Activated B cell treated with CpG ODN at 0.5 μM for 24 hours (primary cell): ENCODE data around the gene NT5C2. TPM values are rescaled to one million over a fixed set of nuclear protein-coding genes. Genes with fewer than 3 reads are reported as not detected.

Experiments used
- ATAC-seq: fragments of 200-7000 bp; cut with Tn5 transposase; one replicate; pipeline ENCODE4 v1.10.0; 2021; ENCODE audit warnings: low read depth, mild to moderate bottlenecking, moderate library complexity
- CTCF ChIA-PET: fragments of 350-600 bp; sonication (Branson Sonifier 250); formaldehyde crosslinking; loops from one replicate; lab custom pipeline; 2021; ENCODE audit warnings: antibody characterized with exemption; lab: Charles Lee
- POLR2A ChIA-PET: fragments of 350-600 bp; sonication (Branson Sonifier 250); formaldehyde crosslinking; loops from one replicate; lab custom pipeline; 2021; ENCODE audit warnings: antibody characterized with exemption; lab: Charles Lee
- DNase-seq: peaks from one replicate; pipeline ENCODE4 v3.0.0; 2022
- H3K27ac Mint-ChIP-seq: one replicate; pipeline ENCODE4 v1.8.0; 2020; ENCODE audit warnings: mixed read lengths
- H3K27me3 Mint-ChIP-seq: one replicate; pipeline ENCODE4 v1.8.0; 2021; ENCODE audit warnings: mixed read lengths
- H3K36me3 Mint-ChIP-seq: one replicate; pipeline ENCODE4 v1.8.0; 2021; ENCODE audit warnings: low read depth, mixed read lengths
- H3K4me1 Mint-ChIP-seq: one replicate; pipeline ENCODE4 v1.8.0; 2021; ENCODE audit warnings: mixed read lengths
- H3K4me3 Mint-ChIP-seq: one replicate; pipeline ENCODE4 v1.8.0; 2020; ENCODE audit warnings: mild to moderate bottlenecking, mixed read lengths
- H3K9me3 Mint-ChIP-seq: one replicate; pipeline ENCODE4 v1.8.0; 2020; ENCODE audit warnings: mixed read lengths
- intact Hi-C: fragments of 100-400 bp; cut with micrococcal nuclease; formaldehyde crosslinking; loops from one replicate; pipeline ENCODE4 v1.15.1; 2024
- total RNA-seq: library from RNA; stranded (reverse); gene quantifications from 2 replicates; pipeline ENCODE4 v1.2.3, GENCODE V29; 2022
- TF ChIP-seq, protein P1 (sequence below): fragments of 200-600 bp; IDR thresholded peaks from one replicate; pipeline ENCODE4 v1.8.0; 2022; ENCODE audit warnings: antibody characterized with exemption, mild to moderate bottlenecking

NT5C2 gene
- total RNA-seq, 1 donor from 2014 or later: 60.4 TPM

DNA sequence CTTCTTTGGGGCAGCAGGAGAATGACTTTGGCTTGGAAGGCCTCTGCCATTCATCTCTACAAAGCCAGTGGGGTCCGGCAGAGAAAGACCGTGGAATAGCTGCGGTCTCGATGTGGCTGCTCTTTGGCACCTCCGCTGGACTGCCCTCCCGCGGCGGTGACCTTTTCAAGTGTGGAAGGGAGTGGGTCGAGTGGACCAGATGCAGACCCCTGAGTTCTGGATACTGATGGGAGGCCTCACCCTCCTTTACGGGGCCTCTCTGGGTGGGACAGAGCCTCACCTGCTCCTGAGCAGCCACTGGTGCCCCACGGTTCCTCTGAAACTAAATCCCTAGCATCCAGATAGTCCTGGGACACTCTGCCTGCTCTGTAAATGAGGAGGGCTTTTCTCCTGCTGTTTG, 113.1 kb downstream of the NT5C2 start:
- DNase-seq (no peak), ATAC-seq (no peak)
- Mint-ChIP-seq H3K27ac (no peak overlapping the region), H3K36me3 (peaks cover 36% of the 10 kb centered on the region), H3K4me3 (no peak overlapping the region), H3K9me3 (no peaks in the 10 kb centered on the region), H3K27me3 (no peaks in the 10 kb centered on the region), H3K4me1 (no peaks in the 10 kb centered on the region)
- POLR2A ChIA-PET: no interaction called here
- TF ChIP-seq, protein P1, sequence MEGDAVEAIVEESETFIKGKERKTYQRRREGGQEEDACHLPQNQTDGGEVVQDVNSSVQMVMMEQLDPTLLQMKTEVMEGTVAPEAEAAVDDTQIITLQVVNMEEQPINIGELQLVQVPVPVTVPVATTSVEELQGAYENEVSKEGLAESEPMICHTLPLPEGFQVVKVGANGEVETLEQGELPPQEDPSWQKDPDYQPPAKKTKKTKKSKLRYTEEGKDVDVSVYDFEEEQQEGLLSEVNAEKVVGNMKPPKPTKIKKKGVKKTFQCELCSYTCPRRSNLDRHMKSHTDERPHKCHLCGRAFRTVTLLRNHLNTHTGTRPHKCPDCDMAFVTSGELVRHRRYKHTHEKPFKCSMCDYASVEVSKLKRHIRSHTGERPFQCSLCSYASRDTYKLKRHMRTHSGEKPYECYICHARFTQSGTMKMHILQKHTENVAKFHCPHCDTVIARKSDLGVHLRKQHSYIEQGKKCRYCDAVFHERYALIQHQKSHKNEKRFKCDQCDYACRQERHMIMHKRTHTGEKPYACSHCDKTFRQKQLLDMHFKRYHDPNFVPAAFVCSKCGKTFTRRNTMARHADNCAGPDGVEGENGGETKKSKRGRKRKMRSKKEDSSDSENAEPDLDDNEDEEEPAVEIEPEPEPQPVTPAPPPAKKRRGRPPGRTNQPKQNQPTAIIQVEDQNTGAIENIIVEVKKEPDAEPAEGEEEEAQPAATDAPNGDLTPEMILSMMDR: no peak
- CTCF ChIA-PET: interaction anchor here (1.5 kb wide), 1 partner anchor 165 kb away, joined by 3 read pairs; no protein-coding TSS in a partner anchor
- intact Hi-C loops: no loop called here

DNA sequence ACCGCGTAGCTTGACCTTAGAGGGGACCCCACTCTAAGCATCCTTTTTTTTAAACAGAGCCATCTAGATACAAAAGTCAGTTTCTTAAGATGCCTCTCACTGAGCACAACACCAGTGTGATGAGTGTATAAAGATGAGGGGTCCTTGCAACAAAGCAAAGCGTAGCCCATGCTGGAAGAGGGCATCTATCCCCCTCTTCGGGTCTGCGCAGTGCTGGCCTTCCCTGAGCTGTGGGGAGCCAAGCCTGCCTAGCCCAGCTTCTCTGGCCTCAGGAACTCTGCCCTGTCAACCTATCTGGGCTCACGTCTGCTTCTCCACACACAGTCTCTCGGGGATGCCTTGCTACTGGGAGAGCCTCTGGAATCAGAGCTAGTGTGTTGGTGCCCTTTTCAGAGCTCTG, 114.0 kb downstream of the NT5C2 start:
- TF ChIP-seq, protein P1: no peak
- ChIA-PET CTCF (no interaction called here), POLR2A (no interaction called here)
- H3K27ac Mint-ChIP-seq: no peak overlapping the region
- H3K4me1 Mint-ChIP-seq: no peaks in the 10 kb centered on the region
- intact Hi-C loops: no loop called here
- no peaks in the 10 kb centered on the region for H3K9me3 Mint-ChIP-seq
- ATAC-seq (no peak), DNase-seq (no peak)
- peaks cover 34% of the 10 kb centered on the region for H3K36me3 Mint-ChIP-seq
- H3K4me3 Mint-ChIP-seq: no peak overlapping the region
- no peaks in the 10 kb centered on the region for H3K27me3 Mint-ChIP-seq

DNA sequence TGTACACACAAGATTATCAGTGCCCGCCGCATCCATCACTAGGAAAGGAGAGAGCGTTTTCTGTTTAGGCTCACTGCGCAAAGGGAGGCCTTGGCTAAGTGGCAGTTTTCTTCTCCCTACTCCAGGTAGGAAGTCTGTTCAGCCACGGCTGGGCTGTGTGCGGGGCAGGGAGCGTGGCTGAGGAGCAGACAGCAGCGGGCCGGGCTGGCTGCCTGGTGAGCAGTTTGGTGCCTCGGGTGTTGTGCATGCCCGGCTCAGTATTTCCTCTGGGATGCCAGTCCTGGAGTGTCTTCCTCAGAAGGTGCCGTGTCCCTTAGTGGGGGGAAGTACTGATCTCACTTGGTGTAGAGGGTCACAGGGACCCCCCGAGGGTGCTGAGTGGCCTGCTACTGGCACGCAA, 114.4 kb downstream of the NT5C2 start:
- CTCF ChIA-PET: no interaction called here
- Mint-ChIP-seq H3K4me3 (no peak overlapping the region), H3K27ac (no peak overlapping the region), H3K9me3 (no peaks in the 10 kb centered on the region), H3K27me3 (no peaks in the 10 kb centered on the region), H3K4me1 (no peaks in the 10 kb centered on the region), H3K36me3 (peaks cover 31% of the 10 kb centered on the region)
- no peak for ATAC-seq
- TF ChIP-seq, protein P1: no peak
- no peak for DNase-seq
- intact Hi-C loops: no loop called here
- POLR2A ChIA-PET: no interaction called here

DNA sequence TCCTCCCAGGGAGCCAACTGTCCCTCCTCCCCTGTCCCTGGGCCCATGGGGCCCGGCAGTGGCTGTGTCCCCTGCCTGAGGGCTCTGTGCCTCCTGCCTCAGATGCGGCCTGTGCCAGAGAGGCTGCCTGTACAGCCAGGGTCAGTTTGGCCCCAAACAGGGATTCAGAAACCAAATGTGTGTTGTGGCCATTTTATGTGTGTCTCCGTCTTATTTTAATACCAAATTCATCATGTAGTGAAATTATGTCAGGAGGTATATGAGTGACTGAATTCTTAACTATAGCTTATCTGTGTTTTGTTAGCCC, 114.8 kb downstream of the NT5C2 start:
- Mint-ChIP-seq H3K27ac (no peak overlapping the region), H3K4me3 (no peak overlapping the region), H3K9me3 (no peaks in the 10 kb centered on the region), H3K4me1 (no peaks in the 10 kb centered on the region), H3K36me3 (peaks cover 31% of the 10 kb centered on the region), H3K27me3 (no peaks in the 10 kb centered on the region)
- DNase-seq: no peak
- ATAC-seq: no peak
- intact Hi-C loops: no loop called here
- POLR2A ChIA-PET: no interaction called here
- TF ChIP-seq, protein P1: no peak
- CTCF ChIA-PET: no interaction called here

DNA sequence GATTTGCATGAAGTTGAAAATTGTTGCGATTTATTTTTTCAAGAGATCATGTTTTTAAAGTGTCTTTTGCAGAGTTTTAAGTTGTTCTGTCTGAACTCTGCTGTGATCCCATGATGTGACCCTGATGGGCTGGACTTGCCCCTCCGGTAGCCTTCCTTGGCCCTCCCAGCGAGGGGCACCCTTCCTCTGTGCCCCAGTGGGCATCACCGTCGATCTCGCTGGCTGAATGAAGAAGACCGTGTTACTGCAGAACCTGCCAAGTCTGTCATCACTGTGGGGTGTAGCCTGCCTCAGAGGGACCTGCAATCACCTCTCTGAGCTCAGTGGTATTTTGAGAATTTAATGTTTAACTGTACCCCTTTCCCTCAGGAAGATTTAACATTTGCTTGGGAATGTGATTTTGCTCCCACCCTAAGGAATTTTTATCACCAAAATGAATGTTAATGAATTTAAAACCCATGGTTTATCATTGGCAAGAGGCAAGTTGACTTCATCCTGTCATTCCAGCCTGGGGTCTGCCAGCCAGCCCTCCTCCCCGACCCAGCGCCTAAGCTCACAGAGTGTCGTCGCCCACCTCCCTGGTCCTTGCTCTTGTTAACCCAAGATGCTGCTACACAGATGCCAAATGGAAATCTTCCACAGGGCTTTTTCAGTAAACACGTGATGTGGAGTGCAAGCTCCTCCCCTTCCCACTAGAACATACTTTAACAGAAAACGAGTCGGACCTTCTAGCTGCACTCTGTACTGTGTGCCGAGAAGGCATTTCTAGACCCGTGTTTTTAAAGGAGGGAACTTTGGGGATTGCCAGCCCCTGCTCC, 115.4 kb downstream of the NT5C2 start:
- no peak for ATAC-seq
- intact Hi-C loops: no loop called here
- Mint-ChIP-seq H3K4me3 (no peak overlapping the region), H3K9me3 (no peaks in the 10 kb centered on the region), H3K27me3 (no peaks in the 10 kb centered on the region), H3K4me1 (no peaks in the 10 kb centered on the region), H3K27ac (no peak overlapping the region), H3K36me3 (peaks cover 31% of the 10 kb centered on the region)
- ChIA-PET POLR2A (interaction anchor here (0.6 kb wide), 1 partner anchor 215 kb away, joined by 6 read pairs; no protein-coding TSS in a partner anchor), CTCF (no interaction called here)
- DNase-seq: no peak
- TF ChIP-seq, protein P1: no peak
